ENCODE measurements around the gene OSBPL1A.

OSBPL1A gene

GRCh38 chr18:24238387-24238786, 159.2 kb downstream of the OSBPL1A start:
- Histone ChIP-seq H3K9ac (ENCODE audit: low read length) (no peak overlapping the region), H2AFZ (ENCODE audit: low read depth, low read length) (no peak overlapping the region), H4K20me1 (ENCODE audit: insufficient read depth, low read length) (no peaks in the 10 kb centered on the region), H3K27me3 (ENCODE audit: low read depth, low read length) (peaks cover 5% of the 10 kb centered on the region; the same call in 1 of the 2 replicates), H3K9me3 (ENCODE audit: insufficient read depth, low read length) (no peaks in the 10 kb centered on the region), H3K36me3 (replicated peaks; ENCODE audit: low read depth, low read length) (no peaks in the 10 kb centered on the region), H3K4me1 (ENCODE audit: low read length) (peaks cover under 1% of the 10 kb centered on the region), H3K79me2 (ENCODE audit: low read length) (no peaks in the 10 kb centered on the region), H3K27ac (ENCODE audit: low read length) (no peak overlapping the region), H3K4me2 (ENCODE audit: low read length) (no peak overlapping the region), H3K4me3 (ENCODE audit: low read length) (no peak overlapping the region)
- TF ChIP-seq CTCF (IDR thresholded peaks at IDR 0.05; ENCODE audit: low read depth, low read length) (no peak), EZH2phosphoT487 (IDR thresholded peaks at IDR 0.05; ENCODE audit: low read depth) (no peak)

- H3K9me3 ChIP-seq (ENCODE audit: insufficient read depth, low read length): no peaks in the 10 kb centered on the region
- no peak overlapping the region for H3K4me2 ChIP-seq (ENCODE audit: low read length)
- H3K9ac ChIP-seq (ENCODE audit: low read length): no peak overlapping the region
- no peaks in the 10 kb centered on the region for H3K36me3 ChIP-seq (replicated peaks; ENCODE audit: low read depth, low read length)
- peaks cover 5% of the 10 kb centered on the region; the same call in 1 of the 2 replicates for H3K27me3 ChIP-seq (ENCODE audit: low read depth, low read length)
- H2AFZ ChIP-seq (ENCODE audit: low read depth, low read length): no peak overlapping the region
- no peak overlapping the region for H3K4me3 ChIP-seq (ENCODE audit: low read length)
- no peaks in the 10 kb centered on the region for H3K79me2 ChIP-seq (ENCODE audit: low read length)
- H4K20me1 ChIP-seq (ENCODE audit: insufficient read depth, low read length): no peaks in the 10 kb centered on the region
- peaks cover 16% of the 10 kb centered on the region for H3K4me1 ChIP-seq (ENCODE audit: low read length)
- no peak overlapping the region for H3K27ac ChIP-seq (ENCODE audit: low read length)
- TF ChIP-seq EZH2phosphoT487 (IDR thresholded peaks at IDR 0.05; ENCODE audit: low read depth) (no peak), CTCF (IDR thresholded peaks at IDR 0.05; ENCODE audit: low read depth, low read length) (no peak)
These were observed 162.7 kb downstream of the OSBPL1A start for GRCh38 chr18:24234850-24235418.

- no peaks in the 10 kb centered on the region for H3K36me3 ChIP-seq (replicated peaks; ENCODE audit: low read depth, low read length)
- no peaks in the 10 kb centered on the region for H4K20me1 ChIP-seq (ENCODE audit: insufficient read depth, low read length)
- H3K4me3 ChIP-seq (ENCODE audit: low read length): no peak overlapping the region
- no peak overlapping the region for H3K4me2 ChIP-seq (ENCODE audit: low read length)
- peaks cover 5% of the 10 kb centered on the region; the same call in 1 of the 2 replicates for H3K27me3 ChIP-seq (ENCODE audit: low read depth, low read length)
- no peak overlapping the region for H3K27ac ChIP-seq (ENCODE audit: low read length)
- no peak overlapping the region for H3K9ac ChIP-seq (ENCODE audit: low read length)
- TF ChIP-seq CTCF (IDR thresholded peaks at IDR 0.05; ENCODE audit: low read depth, low read length) (no peak), EZH2phosphoT487 (IDR thresholded peaks at IDR 0.05; ENCODE audit: low read depth) (no peak)
- no peak overlapping the region for H2AFZ ChIP-seq (ENCODE audit: low read depth, low read length)
- peaks cover 16% of the 10 kb centered on the region for H3K4me1 ChIP-seq (ENCODE audit: low read length)
- no peaks in the 10 kb centered on the region for H3K9me3 ChIP-seq (ENCODE audit: insufficient read depth, low read length)
- H3K79me2 ChIP-seq (ENCODE audit: low read length): no peaks in the 10 kb centered on the region
These were observed 163.3 kb downstream of the OSBPL1A start for GRCh38 chr18:24234330-24234729.

GRCh38 chr18:24232800-24233199, 164.8 kb downstream of the OSBPL1A start:
- TF ChIP-seq EZH2phosphoT487 (IDR thresholded peaks at IDR 0.05; ENCODE audit: low read depth) (no peak), CTCF (IDR thresholded peaks at IDR 0.05; ENCODE audit: low read depth, low read length) (no peak)
- Histone ChIP-seq H3K4me2 (ENCODE audit: low read length) (peak overlapping the region; percentile 77), H3K36me3 (replicated peaks; ENCODE audit: low read depth, low read length) (no peaks in the 10 kb centered on the region)

More at GRCh38 chr18:24232800-24233199, 164.8 kb downstream of the OSBPL1A start:
- Histone ChIP-seq H3K27ac (ENCODE audit: low read length) (peak overlapping the region; percentile 51), H3K27me3 (ENCODE audit: low read depth, low read length) (0 out of 2 replicates have a peak, but pooled peaks cover 4% of the 10 kb centered on the region), H3K9ac (ENCODE audit: low read length) (no peak overlapping the region), H4K20me1 (ENCODE audit: insufficient read depth, low read length) (no peaks in the 10 kb centered on the region), H3K9me3 (ENCODE audit: insufficient read depth, low read length) (no peaks in the 10 kb centered on the region), H3K4me3 (ENCODE audit: low read length) (peak overlapping the region; percentile 58), H3K79me2 (ENCODE audit: low read length) (no peaks in the 10 kb centered on the region), H2AFZ (ENCODE audit: low read depth, low read length) (no peak overlapping the region; the same call in 1 of the 2 replicates), H3K4me1 (ENCODE audit: low read length) (peaks cover 24% of the 10 kb centered on the region)

All from OCI-LY3 (cell line).